Liver (tissue), 9 donors: ENCODE results near the gene UBE2Q2. TPM values are rescaled to one million over a fixed set of nuclear protein-coding genes. Genes with fewer than 3 reads are reported as not detected.

Source experiments
- DNase-seq: peaks from one replicate; pipeline ENCODE4 v3.0.0-alpha.2; 2017; ENCODE audit warnings: low spot score
- H3K27ac ChIP-seq, 2 donors: one replicate each; pipeline ENCODE4 v1.7.0; 2013; ENCODE audit warnings: inconsistent platforms in 2 of 2, low read length in 2 of 2, control low read depth in 1 of 2, low read depth in 1 of 2, mild to moderate bottlenecking in 1 of 2
- H3K27me3 ChIP-seq, 4 donors: one replicate each; pipeline versions ENCODE4 v1.6.1 to v1.7.0; 2013; ENCODE audit warnings: low read length in 3 of 4, inconsistent platforms in 1 of 4, mild to moderate bottlenecking in 1 of 4, moderate library complexity in 1 of 4; ENCODE audit not compliant: control insufficient read depth in 4 of 4, insufficient read depth in 4 of 4
- H3K36me3 ChIP-seq, 4 donors: one replicate each; pipeline versions ENCODE4 v1.6.1 to v1.7.0; 2013; ENCODE audit warnings: low read length in 3 of 4, mild to moderate bottlenecking in 3 of 4, low read depth in 1 of 4, moderate library complexity in 1 of 4; ENCODE audit not compliant: control insufficient read depth in 4 of 4, insufficient read depth in 3 of 4
- H3K4me1 ChIP-seq, 4 donors: one replicate each; pipeline versions ENCODE4 v1.6.1 to v1.7.0; 2013; ENCODE audit warnings: low read length in 3 of 4, mild to moderate bottlenecking in 3 of 4, moderate library complexity in 1 of 4; ENCODE audit not compliant: control insufficient read depth in 4 of 4, insufficient read depth in 4 of 4
- H3K4me3 ChIP-seq, 3 donors: one replicate each; pipeline versions ENCODE4 v1.6.1 to v1.7.0; 2013; ENCODE audit warnings: low read length in 3 of 3, control low read depth in 1 of 3, low read depth in 1 of 3, mild to moderate bottlenecking in 1 of 3
- H3K9ac ChIP-seq, 2 donors: one replicate each; pipeline ENCODE4 v1.7.0; 2013; ENCODE audit warnings: low read length in 2 of 2, mild to moderate bottlenecking in 2 of 2, moderate library complexity in 2 of 2, control low read depth in 1 of 2, low read depth in 1 of 2
- H3K9me3 ChIP-seq, 4 donors: one replicate each; pipeline versions ENCODE4 v1.6.1 to v1.7.0; 2013; ENCODE audit warnings: low read length in 3 of 4; ENCODE audit not compliant: control insufficient read depth in 4 of 4
- EGR1 ChIP-seq, 2 donors: IDR thresholded peaks; 2 replicates each; pipeline ENCODE4 v1.6.1; 2016 to 2018; ENCODE audit warnings: antibody characterized with exemption in 2 of 2, low read depth in 2 of 2
- FOXA1 ChIP-seq: IDR thresholded peaks from 2 replicates; pipeline ENCODE4 v1.6.1; 2016; ENCODE audit warnings: antibody characterized with exemption
- FOXA2 ChIP-seq: IDR thresholded peaks from 2 replicates; pipeline ENCODE4 v1.6.1; 2016; ENCODE audit warnings: antibody characterized with exemption
- GABPA ChIP-seq, 2 donors: IDR thresholded peaks in 1 of 2; conservative IDR thresholded peaks in 1 of 2; 2 replicates each; pipeline ENCODE4 v1.6.1; 2016; ENCODE audit warnings: antibody characterized with exemption in 2 of 2, mild to moderate bottlenecking in 1 of 2, moderate library complexity in 1 of 2
- HNF4A ChIP-seq, 2 donors: conservative IDR thresholded peaks; 2 replicates each; pipeline ENCODE4 v1.6.1; 2016; ENCODE audit warnings: antibody characterized with exemption in 2 of 2, mild to moderate bottlenecking in 2 of 2
- HNF4G ChIP-seq: IDR thresholded peaks from 2 replicates; pipeline ENCODE4 v1.6.1; 2016; ENCODE audit warnings: antibody characterized with exemption
- JUND ChIP-seq, 2 donors: IDR thresholded peaks; 2 replicates each; pipeline ENCODE4 v1.6.1; 2016; ENCODE audit warnings: antibody characterized with exemption in 2 of 2
- NR2F2 ChIP-seq: IDR thresholded peaks from 2 replicates; pipeline ENCODE4 v1.6.1; 2016; ENCODE audit warnings: antibody characterized with exemption
- RAD21 ChIP-seq, 2 donors: IDR thresholded peaks; 2 replicates each; pipeline ENCODE4 v1.6.1; 2016; ENCODE audit warnings: antibody characterized with exemption in 2 of 2, mild to moderate bottlenecking in 2 of 2
- RXRA ChIP-seq, 2 donors: IDR thresholded peaks; 2 replicates each; pipeline ENCODE4 v1.6.1; 2017 to 2018; ENCODE audit warnings: antibody characterized with exemption in 2 of 2, mild to moderate bottlenecking in 1 of 2
- SP1 ChIP-seq: IDR thresholded peaks from 2 replicates; pipeline ENCODE4 v1.6.1; 2018; ENCODE audit warnings: antibody characterized with exemption, mild to moderate bottlenecking
- TAF1 ChIP-seq: conservative IDR thresholded peaks from 2 replicates; pipeline ENCODE4 v1.6.1; 2016; ENCODE audit warnings: antibody characterized with exemption, mild to moderate bottlenecking
- YY1 ChIP-seq: IDR thresholded peaks from 2 replicates; pipeline ENCODE4 v1.6.1; 2016; ENCODE audit warnings: antibody characterized with exemption, mild to moderate bottlenecking
- WGBS: extraction: QIAGEN DNeasy Blood & Tissue Kit; methylation state at CpG from one replicate; pipeline ENCODE4 v1.1.7; 2013; 5-methylcytosine and 5-hydroxymethylcytosine counted together
- polyA plus RNA-seq, 2 donors: library from polyadenylated mRNA; stranded (reverse) in 1 of 2; unstranded in 1 of 2; fragments of 200-250 nt in 1 of 2; fragments of >200 nt in 1 of 2; fragmentation: Nextera tagmentation in 1 of 2; extraction: Ambion mirVana in 1 of 2; gene quantifications; one replicate each; pipeline versions ENCODE4 v1.2.1 to v1.2.3, GENCODE V29; 2013 to 2015
- total RNA-seq, 2 donors: library from RNA; depleted of rRNA; stranded (reverse); fragments of >200 nt; gene quantifications; one replicate each; pipeline ENCODE4 v1.2.3, GENCODE V29; 2014
- TF ChIP-seq, protein P1 (sequence below): IDR thresholded peaks from 2 replicates; pipeline ENCODE4 v1.6.1; 2016; ENCODE audit warnings: antibody characterized with exemption
- TF ChIP-seq, protein P2 (sequence below): IDR thresholded peaks from 2 replicates; pipeline ENCODE4 v1.6.1; 2016; ENCODE audit warnings: antibody characterized with exemption
- TF ChIP-seq, protein P3 (sequence below): IDR thresholded peaks from 2 replicates; pipeline ENCODE4 v1.6.1; 2016; ENCODE audit warnings: antibody characterized with exemption
- TF ChIP-seq, protein P4 (sequence below): fragments of 150-350 bp; IDR thresholded peaks from 2 replicates; pipeline ENCODE4 v1.5.1; 2017; ENCODE audit warnings: improper control_type of control experiment, low read depth, low read length; ENCODE audit not compliant: missing input control
- TF ChIP-seq, protein P5 (sequence below): IDR thresholded peaks from 2 replicates; pipeline ENCODE4 v1.6.1; 2016; ENCODE audit warnings: antibody characterized with exemption, mild to moderate bottlenecking
- donor health status: healthy.
- donor health status: healthy.
- donor health status: healthy.
- donor health status: healthy.
- donor health status: healthy.

UBE2Q2 gene
- total and polyA plus RNA-seq, 4 donors = 2.4 to 14.4 (median 5.2) TPM

DNA sequence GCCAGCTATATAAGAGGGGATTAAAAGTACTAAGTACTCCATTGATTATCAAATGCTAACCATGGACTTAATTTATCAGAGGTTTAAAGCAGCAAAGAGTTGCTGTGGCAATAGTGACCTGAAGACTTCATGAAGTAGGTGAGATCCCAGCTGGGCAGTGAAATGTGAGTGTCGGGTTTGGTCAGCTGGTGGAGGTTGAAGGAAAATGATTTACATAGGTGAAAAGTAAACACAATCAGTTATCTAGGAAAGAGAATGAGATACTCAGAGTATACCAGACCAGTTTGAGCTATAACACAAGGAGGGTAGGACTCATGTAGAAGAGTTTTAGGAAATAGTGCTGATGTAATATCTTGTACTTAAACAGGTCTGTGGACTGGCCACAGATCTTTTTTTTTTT lies 43.9 kb downstream of the UBE2Q2 start:
- no peak for DNase-seq
- Histone ChIP-seq H3K9me3 (no peaks in the 10 kb centered on the region), H3K4me3 (no peak overlapping the region), H3K27ac (no peak overlapping the region), H3K4me1 (peaks cover 0 to 15% (median 4%) of the 10 kb centered on the region in 4 donors), H3K36me3 (no peaks in the 10 kb centered on the region), H3K27me3 (no peaks in the 10 kb centered on the region), H3K9ac (no peak overlapping the region)
- 84% methylated on average over 1 of the region's 1 CpG for WGBS
- no peak for TF ChIP-seq NR2F2

DNA sequence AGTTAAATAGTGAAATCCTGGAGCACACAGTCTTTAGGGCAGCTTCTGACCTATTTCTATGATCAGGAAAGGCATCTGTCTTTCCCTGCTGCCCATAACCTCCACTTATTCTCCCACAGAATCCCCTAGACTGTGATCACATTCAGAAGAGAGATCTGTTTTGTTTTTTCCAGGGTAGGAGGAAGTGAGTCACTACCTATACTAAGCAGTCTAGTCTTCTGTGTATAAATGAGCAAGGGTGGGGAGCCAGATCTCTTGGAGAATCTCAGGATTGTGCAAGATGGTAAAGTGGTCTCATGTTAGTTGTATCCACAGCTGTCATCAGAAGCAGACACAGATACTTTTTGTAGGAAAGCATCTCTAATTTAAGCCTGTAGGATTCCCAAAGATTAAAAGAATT lies 48.6 kb downstream of the UBE2Q2 start:
- Histone ChIP-seq H3K4me1 (peaks cover 0 to 9% (median 0%) of the 10 kb centered on the region in 4 donors), H3K27me3 (no peaks in the 10 kb centered on the region), H3K27ac (no peak overlapping the region), H3K4me3 (no peak overlapping the region), H3K9ac (no peak overlapping the region), H3K9me3 (no peaks in the 10 kb centered on the region), H3K36me3 (no peaks in the 10 kb centered on the region)
- DNase-seq = no peak
- no peak for TF ChIP-seq FOXA2
- no peak for TF ChIP-seq NR2F2
- no peak for TF ChIP-seq RXRA (IDR thresholded peaks at IDR 0.05)
- TF ChIP-seq, protein P1, sequence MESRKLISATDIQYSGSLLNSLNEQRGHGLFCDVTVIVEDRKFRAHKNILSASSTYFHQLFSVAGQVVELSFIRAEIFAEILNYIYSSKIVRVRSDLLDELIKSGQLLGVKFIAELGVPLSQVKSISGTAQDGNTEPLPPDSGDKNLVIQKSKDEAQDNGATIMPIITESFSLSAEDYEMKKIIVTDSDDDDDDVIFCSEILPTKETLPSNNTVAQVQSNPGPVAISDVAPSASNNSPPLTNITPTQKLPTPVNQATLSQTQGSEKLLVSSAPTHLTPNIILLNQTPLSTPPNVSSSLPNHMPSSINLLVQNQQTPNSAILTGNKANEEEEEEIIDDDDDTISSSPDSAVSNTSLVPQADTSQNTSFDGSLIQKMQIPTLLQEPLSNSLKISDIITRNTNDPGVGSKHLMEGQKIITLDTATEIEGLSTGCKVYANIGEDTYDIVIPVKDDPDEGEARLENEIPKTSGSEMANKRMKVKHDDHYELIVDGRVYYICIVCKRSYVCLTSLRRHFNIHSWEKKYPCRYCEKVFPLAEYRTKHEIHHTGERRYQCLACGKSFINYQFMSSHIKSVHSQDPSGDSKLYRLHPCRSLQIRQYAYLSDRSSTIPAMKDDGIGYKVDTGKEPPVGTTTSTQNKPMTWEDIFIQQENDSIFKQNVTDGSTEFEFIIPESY = no peak

DNA sequence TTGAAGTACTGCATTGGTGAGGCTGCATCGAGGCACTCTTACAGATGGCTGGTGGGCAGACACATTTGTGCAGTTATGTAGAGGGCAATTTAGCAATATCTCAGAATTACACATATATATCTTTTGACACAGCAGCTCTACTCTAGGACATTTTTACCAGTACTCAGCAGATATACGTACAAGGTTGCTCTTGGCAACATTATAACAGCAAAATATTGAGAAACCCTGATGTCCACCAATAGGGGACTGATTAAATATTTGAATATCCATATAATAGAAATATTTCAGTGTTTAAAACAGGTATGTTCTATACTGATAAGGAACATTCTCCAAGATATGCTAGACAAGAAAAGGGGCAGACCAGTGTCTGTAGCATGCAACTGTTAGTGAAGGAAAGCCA lies 52.5 kb downstream of the UBE2Q2 start:
- no peaks in the 10 kb centered on the region for H3K36me3 ChIP-seq
- H3K9ac ChIP-seq = no peak overlapping the region
- no peaks in the 10 kb centered on the region for H3K27me3 ChIP-seq
- no peak for DNase-seq
- H3K4me3 ChIP-seq = no peak overlapping the region
- 80% methylated on average over 2 of the region's 2 CpGs for WGBS
- no peak overlapping the region for H3K27ac ChIP-seq
- peaks cover 0 to 10% (median 1%) of the 10 kb centered on the region in 4 donors for H3K4me1 ChIP-seq
- no peaks in the 10 kb centered on the region for H3K9me3 ChIP-seq
- TF ChIP-seq FOXA1 = no peak
- no peak for TF ChIP-seq TAF1
- TF ChIP-seq, protein P2, sequence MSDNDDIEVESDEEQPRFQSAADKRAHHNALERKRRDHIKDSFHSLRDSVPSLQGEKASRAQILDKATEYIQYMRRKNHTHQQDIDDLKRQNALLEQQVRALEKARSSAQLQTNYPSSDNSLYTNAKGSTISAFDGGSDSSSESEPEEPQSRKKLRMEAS = no peak
- TF ChIP-seq FOXA2 = no peak
- no peak for TF ChIP-seq YY1
- no peak for TF ChIP-seq HNF4A (conservative IDR thresholded peaks at IDR 0.05)
- TF ChIP-seq, protein P3, sequence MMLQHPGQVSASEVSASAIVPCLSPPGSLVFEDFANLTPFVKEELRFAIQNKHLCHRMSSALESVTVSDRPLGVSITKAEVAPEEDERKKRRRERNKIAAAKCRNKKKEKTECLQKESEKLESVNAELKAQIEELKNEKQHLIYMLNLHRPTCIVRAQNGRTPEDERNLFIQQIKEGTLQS = no peak
- no peak for TF ChIP-seq GABPA (IDR thresholded peaks at IDR 0.05 in 1 of 2, conservative IDR thresholded peaks at IDR 0.05 in 1 of 2)
- no peak for TF ChIP-seq RXRA (IDR thresholded peaks at IDR 0.05)
- TF ChIP-seq NR2F2 = no peak
- TF ChIP-seq, protein P4, sequence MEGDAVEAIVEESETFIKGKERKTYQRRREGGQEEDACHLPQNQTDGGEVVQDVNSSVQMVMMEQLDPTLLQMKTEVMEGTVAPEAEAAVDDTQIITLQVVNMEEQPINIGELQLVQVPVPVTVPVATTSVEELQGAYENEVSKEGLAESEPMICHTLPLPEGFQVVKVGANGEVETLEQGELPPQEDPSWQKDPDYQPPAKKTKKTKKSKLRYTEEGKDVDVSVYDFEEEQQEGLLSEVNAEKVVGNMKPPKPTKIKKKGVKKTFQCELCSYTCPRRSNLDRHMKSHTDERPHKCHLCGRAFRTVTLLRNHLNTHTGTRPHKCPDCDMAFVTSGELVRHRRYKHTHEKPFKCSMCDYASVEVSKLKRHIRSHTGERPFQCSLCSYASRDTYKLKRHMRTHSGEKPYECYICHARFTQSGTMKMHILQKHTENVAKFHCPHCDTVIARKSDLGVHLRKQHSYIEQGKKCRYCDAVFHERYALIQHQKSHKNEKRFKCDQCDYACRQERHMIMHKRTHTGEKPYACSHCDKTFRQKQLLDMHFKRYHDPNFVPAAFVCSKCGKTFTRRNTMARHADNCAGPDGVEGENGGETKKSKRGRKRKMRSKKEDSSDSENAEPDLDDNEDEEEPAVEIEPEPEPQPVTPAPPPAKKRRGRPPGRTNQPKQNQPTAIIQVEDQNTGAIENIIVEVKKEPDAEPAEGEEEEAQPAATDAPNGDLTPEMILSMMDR = no peak
- no peak for TF ChIP-seq RAD21 (IDR thresholded peaks at IDR 0.05)
- no peak for TF ChIP-seq JUND (IDR thresholded peaks at IDR 0.05)
- TF ChIP-seq, protein P5, sequence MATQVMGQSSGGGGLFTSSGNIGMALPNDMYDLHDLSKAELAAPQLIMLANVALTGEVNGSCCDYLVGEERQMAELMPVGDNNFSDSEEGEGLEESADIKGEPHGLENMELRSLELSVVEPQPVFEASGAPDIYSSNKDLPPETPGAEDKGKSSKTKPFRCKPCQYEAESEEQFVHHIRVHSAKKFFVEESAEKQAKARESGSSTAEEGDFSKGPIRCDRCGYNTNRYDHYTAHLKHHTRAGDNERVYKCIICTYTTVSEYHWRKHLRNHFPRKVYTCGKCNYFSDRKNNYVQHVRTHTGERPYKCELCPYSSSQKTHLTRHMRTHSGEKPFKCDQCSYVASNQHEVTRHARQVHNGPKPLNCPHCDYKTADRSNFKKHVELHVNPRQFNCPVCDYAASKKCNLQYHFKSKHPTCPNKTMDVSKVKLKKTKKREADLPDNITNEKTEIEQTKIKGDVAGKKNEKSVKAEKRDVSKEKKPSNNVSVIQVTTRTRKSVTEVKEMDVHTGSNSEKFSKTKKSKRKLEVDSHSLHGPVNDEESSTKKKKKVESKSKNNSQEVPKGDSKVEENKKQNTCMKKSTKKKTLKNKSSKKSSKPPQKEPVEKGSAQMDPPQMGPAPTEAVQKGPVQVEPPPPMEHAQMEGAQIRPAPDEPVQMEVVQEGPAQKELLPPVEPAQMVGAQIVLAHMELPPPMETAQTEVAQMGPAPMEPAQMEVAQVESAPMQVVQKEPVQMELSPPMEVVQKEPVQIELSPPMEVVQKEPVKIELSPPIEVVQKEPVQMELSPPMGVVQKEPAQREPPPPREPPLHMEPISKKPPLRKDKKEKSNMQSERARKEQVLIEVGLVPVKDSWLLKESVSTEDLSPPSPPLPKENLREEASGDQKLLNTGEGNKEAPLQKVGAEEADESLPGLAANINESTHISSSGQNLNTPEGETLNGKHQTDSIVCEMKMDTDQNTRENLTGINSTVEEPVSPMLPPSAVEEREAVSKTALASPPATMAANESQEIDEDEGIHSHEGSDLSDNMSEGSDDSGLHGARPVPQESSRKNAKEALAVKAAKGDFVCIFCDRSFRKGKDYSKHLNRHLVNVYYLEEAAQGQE = no peak
- TF ChIP-seq EGR1 (IDR thresholded peaks at IDR 0.05; ENCODE audit: low read depth in 2 of 2) = no peak
- TF ChIP-seq, protein P1 = no peak
- no peak for TF ChIP-seq SP1
- no peak for TF ChIP-seq HNF4G
